Measurements from ENCODE around the gene RIC1.

The RIC1 gene

GRCh38 chr9:5813824-5814223 lies 184.9 kb downstream of the RIC1 start:
- no peak for TF ChIP-seq CTCF (IDR thresholded peaks at IDR 0.05)
- Histone ChIP-seq H3K4me3 (no peak overlapping the region), H3K27ac (no peak overlapping the region)
- no peak for DNase-seq (ENCODE audit: low spot score)

- no peak overlapping the region for H3K4me3 ChIP-seq
- DNase-seq (ENCODE audit: low spot score) = no peak
- no peak overlapping the region for H3K27ac ChIP-seq
- no peak for TF ChIP-seq CTCF (IDR thresholded peaks at IDR 0.05)
Observed at GRCh38 chr9:5815461-5815860, 186.6 kb downstream of the RIC1 start.

GRCh38 chr9:5817862-5818261 lies 189.0 kb downstream of the RIC1 start:
- no peak for DNase-seq (ENCODE audit: low spot score)
- no peak overlapping the region for H3K27ac ChIP-seq
- no peak for TF ChIP-seq CTCF (IDR thresholded peaks at IDR 0.05)
- H3K4me3 ChIP-seq = no peak overlapping the region

GRCh38 chr9:5818424-5819142 lies 189.7 kb downstream of the RIC1 start:
- no peak for DNase-seq (ENCODE audit: low spot score)
- Histone ChIP-seq H3K27ac (no peak overlapping the region), H3K4me3 (no peak overlapping the region)
- TF ChIP-seq CTCF (IDR thresholded peaks at IDR 0.05) = no peak

- DNase-seq (ENCODE audit: low spot score) = no peak
- no peak overlapping the region for H3K27ac ChIP-seq
- H3K4me3 ChIP-seq = no peak overlapping the region
- TF ChIP-seq CTCF (IDR thresholded peaks at IDR 0.05) = no peak
Observed at GRCh38 chr9:5819174-5819573, 190.3 kb downstream of the RIC1 start.

- no peak for TF ChIP-seq CTCF (IDR thresholded peaks at IDR 0.05)
- no peak for DNase-seq (ENCODE audit: low spot score)
- no peak overlapping the region for H3K4me3 ChIP-seq
- no peak overlapping the region for H3K27ac ChIP-seq
Observed at GRCh38 chr9:5820425-5820824, 191.5 kb downstream of the RIC1 start.

GRCh38 chr9:5825223-5825622 lies 196.3 kb downstream of the RIC1 start:
- Histone ChIP-seq H3K27ac (no peak overlapping the region), H3K4me3 (no peak overlapping the region)
- DNase-seq (ENCODE audit: low spot score) = no peak
- no peak for TF ChIP-seq CTCF (IDR thresholded peaks at IDR 0.05)

Measured in coronary artery (tissue), 2 donors.